HCT116 (cell line): ENCODE results near the gene BSG. TPM values are rescaled to one million over a fixed set of nuclear protein-coding genes. Genes with fewer than 3 reads are reported as not detected.

Experiments used
- ATAC-seq: fragments of 200-7000 bp; cut with Tn5 transposase; 2 replicates; pipeline ENCODE4 v1.9.1; 2020; ENCODE audit warnings: mild to moderate bottlenecking, moderate library complexity
- BruUV-seq: library from RNA; stranded (reverse); fragments of 400-500 nt; replicated peaks from 2 replicates; lab custom pipeline; 2021; lab: Mats Ljungman, UMichigan
- CTCF ChIA-PET: fragments of 300-600 bp; sonication (Branson Sonifier 250); formaldehyde crosslinking; loops from one replicate; lab custom pipeline; 2021; ENCODE audit warnings: antibody characterized with exemption; lab: Charles Lee
- POLR2A ChIA-PET: fragments of 300-600, 350-600 bp; sonication (Branson Sonifier 250); formaldehyde crosslinking; loops from one replicate; lab custom pipeline; 2021; ENCODE audit warnings: antibody characterized with exemption; lab: Charles Lee
- RAD21 ChIA-PET, 2 experiments: fragments of 300-600 bp; sonication (Branson Sonifier 250); formaldehyde crosslinking; loops; one replicate each; lab custom pipeline; 2023; ENCODE audit warnings: low total read pairs in 2 of 2; ENCODE audit not compliant: uncharacterized antibody in 2 of 2, unreplicated experiment in 2 of 2, low non-redundant PET in 1 of 2; lab: Charles Lee
- DNase-seq: peaks from one replicate; pipeline ENCODE4 v3.0.0-alpha.2; 2010; ENCODE audit warnings: low read depth, low spot score
- H2AFZ ChIP-seq: fragments of 200-600 bp; shearing (Covaris generic), sonication (generic); 2 replicates; pipeline ENCODE4 v1.6.1; 2017; ENCODE audit warnings: low read depth, mixed run types, mixed read lengths, antibody characterized with exemption, low read length; ENCODE audit not compliant: poor library complexity, severe bottlenecking
- H3K27ac ChIP-seq: 2 replicates; pipeline ENCODE4 v1.5.1; 2012; ENCODE audit warnings: low read depth, low read length
- H3K27me3 ChIP-seq: fragments of 200-600 bp; sonication (generic); 2 replicates; pipeline ENCODE4 v1.6.1; 2016; ENCODE audit warnings: mixed run types, low read length, mixed read lengths; ENCODE audit not compliant: insufficient read depth
- H3K36me3 ChIP-seq, 2 experiments: fragments of 200-500 bp in 1 of 2; fragments of 200-600 bp in 1 of 2; sonication (Bioruptor generic) in 1 of 2; sonication (generic) in 1 of 2; 2 replicates each; pipeline versions ENCODE4 v1.5.1 to v1.6.1; 2014 to 2016; ENCODE audit warnings: low read length in 2 of 2, inconsistent platforms in 1 of 2, mixed read lengths in 1 of 2, mixed run types in 1 of 2; ENCODE audit not compliant: insufficient read depth in 2 of 2, control insufficient read depth in 1 of 2
- H3K4me1 ChIP-seq, 2 experiments: fragments of 200-600 bp in 1 of 2; sonication (generic) in 1 of 2; 2 replicates each; pipeline versions ENCODE4 v1.5.1 to v1.6.1; 2012 to 2017; ENCODE audit warnings: low read length in 2 of 2, inconsistent platforms in 1 of 2, mild to moderate bottlenecking in 1 of 2, mixed read lengths in 1 of 2, mixed run types in 1 of 2, moderate library complexity in 1 of 2; ENCODE audit not compliant: insufficient read depth in 2 of 2, control insufficient read depth in 1 of 2
- H3K4me2 ChIP-seq: fragments of 200-600 bp; sonication (generic); 2 replicates; pipeline ENCODE4 v1.6.1; 2017; ENCODE audit warnings: mixed run types, low read length, mixed read lengths
- H3K4me3 ChIP-seq, 2 experiments: fragments of 200-600 bp in 1 of 2; sonication (generic) in 1 of 2; replicated peaks in 1 of 2; 2 replicates each; pipeline ENCODE4 v1.5.1; 2011 to 2016; ENCODE audit warnings: low read length in 2 of 2, control low read depth in 1 of 2, low read depth in 1 of 2, mild to moderate bottlenecking in 1 of 2, mixed read lengths in 1 of 2, mixed run types in 1 of 2
- H3K79me2 ChIP-seq: fragments of 200-600 bp; sonication (generic); 2 replicates; pipeline ENCODE4 v1.6.1; 2017; ENCODE audit warnings: mild to moderate bottlenecking, mixed run types, low read length, moderate library complexity, mixed read lengths; ENCODE audit not compliant: insufficient read depth
- H3K9ac ChIP-seq: fragments of 200-600 bp; sonication (generic); 2 replicates; pipeline ENCODE4 v1.6.1; 2016; ENCODE audit warnings: low read length, mixed read lengths
- H3K9me2 ChIP-seq: fragments of 200-600 bp; sonication (generic), shearing (Covaris generic); 2 replicates; pipeline ENCODE4 v1.6.1; 2017; ENCODE audit warnings: mixed run types, mild to moderate bottlenecking, moderate library complexity; ENCODE audit not compliant: insufficient read depth
- H3K9me3 ChIP-seq, 2 experiments: fragments of 200-500 bp in 1 of 2; fragments of 200-600 bp in 1 of 2; sonication (Bioruptor generic) in 1 of 2; sonication (generic) in 1 of 2; 2 replicates each; pipeline ENCODE4 v1.6.1; 2014 to 2017; ENCODE audit warnings: low read length in 2 of 2, mixed read lengths in 2 of 2, inconsistent platforms in 1 of 2, low read depth in 1 of 2, mild to moderate bottlenecking in 1 of 2, mixed run types in 1 of 2, moderate library complexity in 1 of 2; ENCODE audit not compliant: control insufficient read depth in 1 of 2, insufficient read depth in 1 of 2
- H4K20me1 ChIP-seq: fragments of 200-600 bp; sonication (generic), shearing (Covaris generic); 2 replicates; pipeline ENCODE4 v1.6.1; 2017; ENCODE audit warnings: mixed run types, mild to moderate bottlenecking, moderate library complexity; ENCODE audit not compliant: insufficient read depth
- EGR1 ChIP-seq: IDR thresholded peaks from 2 replicates; pipeline ENCODE4 v1.6.1; 2012; ENCODE audit warnings: low read depth
- MAX ChIP-seq: IDR thresholded peaks from 2 replicates; pipeline ENCODE4 v1.6.1; 2012
- POLR2A ChIP-seq: IDR thresholded peaks from 2 replicates; pipeline ENCODE4 v1.7.0; 2011; ENCODE audit warnings: borderline replicate concordance; ENCODE audit not compliant: insufficient read depth, insufficient read length; ENCODE audit errors: extremely low read depth
- SP1 ChIP-seq: IDR thresholded peaks from 2 replicates; pipeline ENCODE4 v1.6.1; 2012; ENCODE audit warnings: low read depth
- intact Hi-C: fragments of 100-400 bp; cut with micrococcal nuclease; formaldehyde crosslinking; loops from 2 replicates; pipeline ENCODE4 v1.10.0; 2022
- total RNA-seq: library from RNA; stranded (reverse); gene quantifications from one replicate; pipeline ENCODE4 v1.2.1, GENCODE V29; 2021; ENCODE audit not compliant: unreplicated experiment

The BSG gene
- total RNA-seq, 1 experiment from 2014 or later = 603 TPM

GRCh38 chr19:632579-633067 lies 60.2 kb downstream of the BSG start:
- H3K4me2 ChIP-seq = peak overlapping the region; percentile 85
- ChIA-PET POLR2A (no interaction called here), CTCF (no interaction called here), RAD21 (interaction anchor here in 1 of 2 experiments (1.2 kb wide), 1 partner anchor 101 kb away, joined by 4 read pairs; the partner anchor contains the start of gene CDC34)
- peak overlapping the region; percentile 83 for H3K27ac ChIP-seq
- no peaks in the 10 kb centered on the region for H3K9me2 ChIP-seq
- H3K36me3 ChIP-seq = peaks cover 11 to 33% of the 10 kb centered on the region in 2 experiments
- intact Hi-C loops = loop anchor here (1.0 kb wide), 1 partner anchor 44 kb away; no protein-coding TSS in a partner anchor
- no TSS peak for BruUV-seq
- H2AFZ ChIP-seq = no peak overlapping the region
- H3K9ac ChIP-seq = peak overlapping the region; percentile 91
- peaks cover 53% of the 10 kb centered on the region for H3K79me2 ChIP-seq
- H4K20me1 ChIP-seq = no peaks in the 10 kb centered on the region
- no peak for DNase-seq
- H3K27me3 ChIP-seq = no peaks in the 10 kb centered on the region
- H3K4me3 ChIP-seq = peak overlapping the region; percentile 85 to 97
- ATAC-seq = peak; percentile 68
- H3K4me1 ChIP-seq = peaks cover 8 to 16% of the 10 kb centered on the region in 2 experiments; a peak in 2 of 4 replicates
- no peaks in the 10 kb centered on the region for H3K9me3 ChIP-seq
- peak; percentile 17; the same call in 1 of the 2 replicates for TF ChIP-seq MAX
- no peak for TF ChIP-seq SP1
- peak; percentile 46 for TF ChIP-seq POLR2A
- TF ChIP-seq EGR1 = peak; percentile 41; the same call in 1 of the 2 replicates

Other genes with a start within 250 kb of the BSG start
- 41.5 TPM for gene MIER2, start 227.8 kb upstream of the BSG start, total RNA-seq
- gene C2CD4C, start 163.4 kb upstream of the BSG start, total RNA-seq = 7.1 TPM
- gene SHC2, start 111.6 kb upstream of the BSG start, total RNA-seq = 2.5 TPM
- gene MADCAM1, start 76.1 kb upstream of the BSG start, total RNA-seq = 0.57 TPM
- gene TPGS1, start 65.1 kb upstream of the BSG start, total RNA-seq = 19.1 TPM
- gene CDC34, start 40.8 kb upstream of the BSG start, total RNA-seq = 87.4 TPM
- 0.59 TPM for gene GZMM, start 28.5 kb upstream of the BSG start, total RNA-seq
- 2.4 TPM for gene HCN2, start 17.3 kb downstream of the BSG start, total RNA-seq
- 138 TPM for gene POLRMT, start 60.9 kb downstream of the BSG start, total RNA-seq
- 1.5 TPM for gene FGF22, start 67.3 kb downstream of the BSG start, total RNA-seq
- gene RNF126, start 90.6 kb downstream of the BSG start, total RNA-seq = 93.8 TPM
- 29.1 TPM for gene FSTL3, start 103.8 kb downstream of the BSG start, total RNA-seq
- not detected for gene PRSS57, start 122.9 kb downstream of the BSG start, total RNA-seq
- gene PALM, start 136.3 kb downstream of the BSG start, total RNA-seq = 43.7 TPM
- 38.2 TPM for gene MISP, start 178.5 kb downstream of the BSG start, total RNA-seq
- 676 TPM for gene PTBP1, start 224.9 kb downstream of the BSG start, total RNA-seq
- 0.27 TPM for gene PLPPR3, start 249.4 kb downstream of the BSG start, total RNA-seq